Measurements from ENCODE around the gene FHIT.

Gene FHIT

DNA sequence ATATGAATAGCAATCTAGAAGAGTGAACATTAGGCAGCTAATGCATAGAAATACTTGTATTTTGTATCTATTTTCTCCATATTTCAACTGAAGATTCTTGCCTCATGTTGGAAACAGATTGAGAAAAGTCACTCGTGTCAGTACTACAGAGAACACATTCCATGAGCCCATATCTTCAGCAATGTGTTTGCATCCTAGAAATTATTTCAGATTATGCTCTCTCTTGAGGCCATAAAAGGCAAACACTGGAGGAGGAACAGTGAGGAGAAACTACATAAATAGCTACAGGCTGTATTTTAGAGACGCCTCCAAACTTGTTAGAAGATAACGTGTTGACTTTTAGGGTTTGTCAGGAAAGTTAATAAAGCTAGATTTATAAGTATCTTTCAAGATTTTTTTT lies 906.9 kb downstream of the FHIT start:
- H3K27ac ChIP-seq (ENCODE audit: low read depth, low read length) = no peak overlapping the region
- WGBS (ENCODE audit: extremely low coverage, insufficient coverage, low lambda C conversion rate) = no CpG with 5 or more reads among the region's 3 CpGs

GRCh38 chr3:60343831-60344230 lies 907.4 kb downstream of the FHIT start:
- Histone ChIP-seq H2BK120ac (ENCODE audit: low read depth, low read length) (no peak overlapping the region), H3K36me3 (ENCODE audit: control insufficient read depth, insufficient read depth, low read length) (no peaks in the 10 kb centered on the region), H3K4me2 (ENCODE audit: low read length) (no peak overlapping the region), H3K79me2 (ENCODE audit: control insufficient read depth, insufficient read depth, low read length) (no peaks in the 10 kb centered on the region), H3K4me1 (ENCODE audit: control insufficient read depth, low read depth, low read length) (no peaks in the 10 kb centered on the region), H3K79me1 (ENCODE audit: low read length) (no peaks in the 10 kb centered on the region), H4K5ac (ENCODE audit: low read length) (no peak overlapping the region), H3K4me3 (ENCODE audit: low read length) (no peak overlapping the region), H3K4ac (ENCODE audit: low read depth, low read length) (no peak overlapping the region), H3K56ac (ENCODE audit: low read length) (no peak overlapping the region), H3K9ac (ENCODE audit: low read length) (no peak overlapping the region), H4K8ac (ENCODE audit: low read depth, low read length) (no peak overlapping the region), H3K23ac (ENCODE audit: low read length) (no peak overlapping the region), H3K27me3 (ENCODE audit: insufficient read depth, low read length, poor library complexity) (no peaks in the 10 kb centered on the region), H2AK5ac (ENCODE audit: low read length) (no peak overlapping the region), H2BK5ac (ENCODE audit: low read length) (no peak overlapping the region), H3K27ac (ENCODE audit: low read depth, low read length) (no peak overlapping the region), H2BK15ac (replicated peaks; ENCODE audit: low read depth) (no peak overlapping the region), H3K18ac (ENCODE audit: low read length) (no peak overlapping the region)
- no CpG with 5 or more reads among the region's 2 CpGs for WGBS (ENCODE audit: extremely low coverage, insufficient coverage, low lambda C conversion rate)
- DNase-seq = no peak

More for the DNA sequence above, 906.9 kb downstream of the FHIT start:
- no peaks in the 10 kb centered on the region for H3K79me1 ChIP-seq (ENCODE audit: low read length)
- no peak overlapping the region for H3K56ac ChIP-seq (ENCODE audit: low read length)
- H3K4me2 ChIP-seq (ENCODE audit: low read length) = no peak overlapping the region
- no peak for DNase-seq
- no peak overlapping the region for H4K8ac ChIP-seq (ENCODE audit: low read depth, low read length)
- no peak overlapping the region for H3K18ac ChIP-seq (ENCODE audit: low read length)
- H2BK15ac ChIP-seq (replicated peaks; ENCODE audit: low read depth) = no peak overlapping the region
- H3K23ac ChIP-seq (ENCODE audit: low read length) = no peak overlapping the region
- H2BK5ac ChIP-seq (ENCODE audit: low read length) = no peak overlapping the region
- no peaks in the 10 kb centered on the region for H3K79me2 ChIP-seq (ENCODE audit: control insufficient read depth, insufficient read depth, low read length)
- H2AK5ac ChIP-seq (ENCODE audit: low read length) = no peak overlapping the region
- no peak overlapping the region for H3K9ac ChIP-seq (ENCODE audit: low read length)
- no peak overlapping the region for H3K4me3 ChIP-seq (ENCODE audit: low read length)
- no peak overlapping the region for H4K5ac ChIP-seq (ENCODE audit: low read length)
- no peak overlapping the region for H3K4ac ChIP-seq (ENCODE audit: low read depth, low read length)
- no peaks in the 10 kb centered on the region for H3K4me1 ChIP-seq (ENCODE audit: control insufficient read depth, low read depth, low read length)
- no peaks in the 10 kb centered on the region for H3K27me3 ChIP-seq (ENCODE audit: insufficient read depth, low read length, poor library complexity)
- H2BK120ac ChIP-seq (ENCODE audit: low read depth, low read length) = no peak overlapping the region
- no peaks in the 10 kb centered on the region for H3K36me3 ChIP-seq (ENCODE audit: control insufficient read depth, insufficient read depth, low read length)

GRCh38 chr3:60339304-60339703 lies 911.9 kb downstream of the FHIT start:
- Histone ChIP-seq H2BK120ac (ENCODE audit: low read depth, low read length) (no peak overlapping the region), H4K8ac (ENCODE audit: low read depth, low read length) (no peak overlapping the region), H3K4ac (ENCODE audit: low read depth, low read length) (no peak overlapping the region), H3K9ac (ENCODE audit: low read length) (no peak overlapping the region), H2BK15ac (replicated peaks; ENCODE audit: low read depth) (no peak overlapping the region), H2BK5ac (ENCODE audit: low read length) (no peak overlapping the region), H2AK5ac (ENCODE audit: low read length) (no peak overlapping the region), H3K23ac (ENCODE audit: low read length) (no peak overlapping the region), H3K36me3 (ENCODE audit: control insufficient read depth, insufficient read depth, low read length) (no peaks in the 10 kb centered on the region), H3K18ac (ENCODE audit: low read length) (no peak overlapping the region), H3K4me3 (ENCODE audit: low read length) (no peak overlapping the region), H4K5ac (ENCODE audit: low read length) (no peak overlapping the region), H3K56ac (ENCODE audit: low read length) (no peak overlapping the region), H3K79me1 (ENCODE audit: low read length) (no peaks in the 10 kb centered on the region), H3K27me3 (ENCODE audit: insufficient read depth, low read length, poor library complexity) (no peaks in the 10 kb centered on the region), H3K79me2 (ENCODE audit: control insufficient read depth, insufficient read depth, low read length) (no peaks in the 10 kb centered on the region), H3K4me1 (ENCODE audit: control insufficient read depth, low read depth, low read length) (no peaks in the 10 kb centered on the region), H3K27ac (ENCODE audit: low read depth, low read length) (no peak overlapping the region), H3K4me2 (ENCODE audit: low read length) (no peak overlapping the region)
- no peak for DNase-seq
- no CpG with 5 or more reads among the region's 6 CpGs for WGBS (ENCODE audit: extremely low coverage, insufficient coverage, low lambda C conversion rate)

DNA sequence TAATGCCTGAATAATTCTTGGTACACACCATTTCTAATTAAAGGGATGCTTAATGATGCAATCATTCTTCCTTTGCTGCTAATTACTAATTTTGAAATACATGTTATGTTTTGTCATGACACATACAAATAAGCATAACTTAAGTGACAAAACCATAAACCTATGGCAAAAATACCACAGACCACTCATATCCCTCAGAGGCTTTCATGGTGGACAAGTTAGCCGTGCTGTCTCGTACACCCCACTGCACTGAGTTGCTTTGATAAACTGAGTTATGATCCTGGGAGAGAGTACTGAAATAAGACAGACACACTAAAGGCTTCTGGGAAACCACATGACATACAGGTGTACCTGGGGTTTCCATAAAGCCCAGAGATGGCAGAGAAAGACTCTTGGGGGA lies 913.8 kb downstream of the FHIT start:
- H3K56ac ChIP-seq (ENCODE audit: low read length) = no peak overlapping the region
- no peak overlapping the region for H3K9ac ChIP-seq (ENCODE audit: low read length)
- H2BK5ac ChIP-seq (ENCODE audit: low read length) = no peak overlapping the region

GRCh38 chr3:60336061-60336460 lies 915.2 kb downstream of the FHIT start:
- H3K23ac ChIP-seq (ENCODE audit: low read length) = no peak overlapping the region
- no peak overlapping the region for H3K27ac ChIP-seq (ENCODE audit: low read depth, low read length)
- no peak overlapping the region for H3K56ac ChIP-seq (ENCODE audit: low read length)
- WGBS (ENCODE audit: extremely low coverage, insufficient coverage, low lambda C conversion rate) = no CpG with 5 or more reads among the region's 2 CpGs
- H4K8ac ChIP-seq (ENCODE audit: low read depth, low read length) = no peak overlapping the region
- H4K5ac ChIP-seq (ENCODE audit: low read length) = no peak overlapping the region
- no peak overlapping the region for H3K4me2 ChIP-seq (ENCODE audit: low read length)
- no peaks in the 10 kb centered on the region for H3K4me1 ChIP-seq (ENCODE audit: control insufficient read depth, low read depth, low read length)
- H2BK120ac ChIP-seq (ENCODE audit: low read depth, low read length) = no peak overlapping the region
- no peak overlapping the region for H2AK5ac ChIP-seq (ENCODE audit: low read length)
- H3K27me3 ChIP-seq (ENCODE audit: insufficient read depth, low read length, poor library complexity) = no peaks in the 10 kb centered on the region
- DNase-seq = no peak
- H2BK5ac ChIP-seq (ENCODE audit: low read length) = no peak overlapping the region
- H3K79me2 ChIP-seq (ENCODE audit: control insufficient read depth, insufficient read depth, low read length) = no peaks in the 10 kb centered on the region
- no peaks in the 10 kb centered on the region for H3K79me1 ChIP-seq (ENCODE audit: low read length)
- no peak overlapping the region for H3K18ac ChIP-seq (ENCODE audit: low read length)
- H3K4me3 ChIP-seq (ENCODE audit: low read length) = no peak overlapping the region
- H3K9ac ChIP-seq (ENCODE audit: low read length) = no peak overlapping the region
- no peaks in the 10 kb centered on the region for H3K36me3 ChIP-seq (ENCODE audit: control insufficient read depth, insufficient read depth, low read length)
- H3K4ac ChIP-seq (ENCODE audit: low read depth, low read length) = no peak overlapping the region
- H2BK15ac ChIP-seq (replicated peaks; ENCODE audit: low read depth) = no peak overlapping the region

More for the DNA sequence above, 913.8 kb downstream of the FHIT start:
- H3K27me3 ChIP-seq (ENCODE audit: insufficient read depth, low read length, poor library complexity) = no peaks in the 10 kb centered on the region
- H4K8ac ChIP-seq (ENCODE audit: low read depth, low read length) = no peak overlapping the region
- DNase-seq = no peak
- no peak overlapping the region for H4K5ac ChIP-seq (ENCODE audit: low read length)
- H3K4me1 ChIP-seq (ENCODE audit: control insufficient read depth, low read depth, low read length) = no peaks in the 10 kb centered on the region
- no peak overlapping the region for H3K4me3 ChIP-seq (ENCODE audit: low read length)
- H2AK5ac ChIP-seq (ENCODE audit: low read length) = no peak overlapping the region
- no peak overlapping the region for H2BK120ac ChIP-seq (ENCODE audit: low read depth, low read length)
- no peak overlapping the region for H3K4me2 ChIP-seq (ENCODE audit: low read length)
- H3K4ac ChIP-seq (ENCODE audit: low read depth, low read length) = no peak overlapping the region
- no peaks in the 10 kb centered on the region for H3K36me3 ChIP-seq (ENCODE audit: control insufficient read depth, insufficient read depth, low read length)
- no peak overlapping the region for H3K27ac ChIP-seq (ENCODE audit: low read depth, low read length)
- no peaks in the 10 kb centered on the region for H3K79me2 ChIP-seq (ENCODE audit: control insufficient read depth, insufficient read depth, low read length)
- H3K18ac ChIP-seq (ENCODE audit: low read length) = no peak overlapping the region
- H3K79me1 ChIP-seq (ENCODE audit: low read length) = no peaks in the 10 kb centered on the region
- H2BK15ac ChIP-seq (replicated peaks; ENCODE audit: low read depth) = no peak overlapping the region
- WGBS (ENCODE audit: extremely low coverage, insufficient coverage, low lambda C conversion rate) = no CpG with 5 or more reads among the region's 2 CpGs
- no peak overlapping the region for H3K23ac ChIP-seq (ENCODE audit: low read length)

- Histone ChIP-seq H3K4ac (ENCODE audit: low read depth, low read length) (no peak overlapping the region), H4K5ac (ENCODE audit: low read length) (no peak overlapping the region), H3K79me1 (ENCODE audit: low read length) (no peaks in the 10 kb centered on the region), H2BK120ac (ENCODE audit: low read depth, low read length) (no peak overlapping the region), H3K4me2 (ENCODE audit: low read length) (no peak overlapping the region), H3K4me3 (ENCODE audit: low read length) (no peak overlapping the region), H2BK15ac (replicated peaks; ENCODE audit: low read depth) (no peak overlapping the region), H2AK5ac (ENCODE audit: low read length) (no peak overlapping the region), H3K56ac (ENCODE audit: low read length) (no peak overlapping the region), H3K18ac (ENCODE audit: low read length) (no peak overlapping the region), H3K27ac (ENCODE audit: low read depth, low read length) (no peak overlapping the region), H4K8ac (ENCODE audit: low read depth, low read length) (no peak overlapping the region), H3K27me3 (ENCODE audit: insufficient read depth, low read length, poor library complexity) (no peaks in the 10 kb centered on the region), H3K4me1 (ENCODE audit: control insufficient read depth, low read depth, low read length) (no peaks in the 10 kb centered on the region), H3K9ac (ENCODE audit: low read length) (no peak overlapping the region), H2BK5ac (ENCODE audit: low read length) (no peak overlapping the region), H3K36me3 (ENCODE audit: control insufficient read depth, insufficient read depth, low read length) (no peaks in the 10 kb centered on the region), H3K79me2 (ENCODE audit: control insufficient read depth, insufficient read depth, low read length) (no peaks in the 10 kb centered on the region), H3K23ac (ENCODE audit: low read length) (no peak overlapping the region)
- WGBS (ENCODE audit: extremely low coverage, insufficient coverage, low lambda C conversion rate) = no CpG with 5 or more reads among the region's 1 CpG
- no peak for DNase-seq
Measured at GRCh38 chr3:60333710-60334109, 917.5 kb downstream of the FHIT start.
